ENCODE measurements around the gene FGF6.
"Not testable (repeated sequence)": the region's sequence is repeated elsewhere in the genome, so short reads cannot be mapped to it uniquely, and the experiment has no call there.

Gene FGF6

GRCh38 chr12:4445156-4446101 lies at the start of gene FGF6:
Gene FGF6, minus strand, starts transcription at chr12:4445815. Its CDS starts 245 bp downstream, at chr12:4445570.
- DNase-seq (ENCODE audit: low spot score): no peak

- DNase-seq (ENCODE audit: low spot score): no peak
These were observed 45.4 kb upstream of the FGF6 start for GRCh38 chr12:4490973-4491372.

GRCh38 chr12:4489556-4489955 lies 43.9 kb upstream of the FGF6 start:
- no peak for DNase-seq (ENCODE audit: low spot score)

- no peak for DNase-seq (ENCODE audit: low spot score)
These were observed 41.4 kb upstream of the FGF6 start for GRCh38 chr12:4486980-4487379.

- no peak for DNase-seq (ENCODE audit: low spot score)
These were observed 40.6 kb upstream of the FGF6 start for GRCh38 chr12:4486049-4486699.

GRCh38 chr12:4483885-4484823 lies 38.5 kb upstream of the FGF6 start:
- no peak for DNase-seq (ENCODE audit: low spot score)

- DNase-seq (ENCODE audit: low spot score): no peak
These were observed 37.3 kb upstream of the FGF6 start for GRCh38 chr12:4482936-4483335.

- no peak for DNase-seq (ENCODE audit: low spot score)
These were observed 33.3 kb upstream of the FGF6 start for GRCh38 chr12:4478933-4479332.

- DNase-seq (ENCODE audit: low spot score): no peak
These were observed 31.5 kb upstream of the FGF6 start for GRCh38 chr12:4477129-4477528.

- DNase-seq (ENCODE audit: low spot score): no peak
These were observed 26.4 kb upstream of the FGF6 start for GRCh38 chr12:4472046-4472445.

- DNase-seq (ENCODE audit: low spot score): no peak
These were observed 25.6 kb upstream of the FGF6 start for GRCh38 chr12:4471256-4471655.

GRCh38 chr12:4468994-4469393 lies 23.4 kb upstream of the FGF6 start:
- DNase-seq (ENCODE audit: low spot score): no peak

- DNase-seq (ENCODE audit: low spot score): no peak
These were observed 15.1 kb upstream of the FGF6 start for GRCh38 chr12:4460761-4461160.

GRCh38 chr12:4455849-4456248 lies 10.2 kb upstream of the FGF6 start:
- DNase-seq (ENCODE audit: low spot score): not testable (repeated sequence)

GRCh38 chr12:4454315-4454860 lies 8.8 kb upstream of the FGF6 start:
- DNase-seq (ENCODE audit: low spot score): no peak

GRCh38 chr12:4451694-4452093 lies 6.1 kb upstream of the FGF6 start:
- no peak for DNase-seq (ENCODE audit: low spot score)

GRCh38 chr12:4450551-4451112 lies 5.0 kb upstream of the FGF6 start:
- DNase-seq (ENCODE audit: low spot score): no peak

GRCh38 chr12:4449851-4450221 lies 4.2 kb upstream of the FGF6 start:
- DNase-seq (ENCODE audit: low spot score): no peak

- no peak for DNase-seq (ENCODE audit: low spot score)
These were observed 3.6 kb upstream of the FGF6 start for GRCh38 chr12:4448943-4449850.

- DNase-seq (ENCODE audit: low spot score): no peak
These were observed 2.8 kb upstream of the FGF6 start for GRCh38 chr12:4448371-4448940.

Data from germinal center (tissue), 1 donor.